Liver (tissue), 9 donors: ENCODE results near the gene P4HA2. TPM values are rescaled to one million over a fixed set of nuclear protein-coding genes. Genes with fewer than 3 reads are reported as not detected.
A peak's percentile ranks its signal among the peaks of the same experiment; 100 is the strongest.

Experiments used
- DNase-seq: peaks from one replicate; pipeline ENCODE4 v3.0.0-alpha.2; 2017; ENCODE audit warnings: low spot score
- H3K27ac ChIP-seq, 2 donors: one replicate each; pipeline ENCODE4 v1.7.0; 2013; ENCODE audit warnings: inconsistent platforms in 2 of 2, low read length in 2 of 2, control low read depth in 1 of 2, low read depth in 1 of 2, mild to moderate bottlenecking in 1 of 2
- H3K27me3 ChIP-seq, 4 donors: one replicate each; pipeline versions ENCODE4 v1.6.1 to v1.7.0; 2013; ENCODE audit warnings: low read length in 3 of 4, inconsistent platforms in 1 of 4, mild to moderate bottlenecking in 1 of 4, moderate library complexity in 1 of 4; ENCODE audit not compliant: control insufficient read depth in 4 of 4, insufficient read depth in 4 of 4
- H3K36me3 ChIP-seq, 4 donors: one replicate each; pipeline versions ENCODE4 v1.6.1 to v1.7.0; 2013; ENCODE audit warnings: low read length in 3 of 4, mild to moderate bottlenecking in 3 of 4, low read depth in 1 of 4, moderate library complexity in 1 of 4; ENCODE audit not compliant: control insufficient read depth in 4 of 4, insufficient read depth in 3 of 4
- H3K4me1 ChIP-seq, 4 donors: one replicate each; pipeline versions ENCODE4 v1.6.1 to v1.7.0; 2013; ENCODE audit warnings: low read length in 3 of 4, mild to moderate bottlenecking in 3 of 4, moderate library complexity in 1 of 4; ENCODE audit not compliant: control insufficient read depth in 4 of 4, insufficient read depth in 4 of 4
- H3K4me3 ChIP-seq, 3 donors: one replicate each; pipeline versions ENCODE4 v1.6.1 to v1.7.0; 2013; ENCODE audit warnings: low read length in 3 of 3, control low read depth in 1 of 3, low read depth in 1 of 3, mild to moderate bottlenecking in 1 of 3
- H3K9ac ChIP-seq, 2 donors: one replicate each; pipeline ENCODE4 v1.7.0; 2013; ENCODE audit warnings: low read length in 2 of 2, mild to moderate bottlenecking in 2 of 2, moderate library complexity in 2 of 2, control low read depth in 1 of 2, low read depth in 1 of 2
- H3K9me3 ChIP-seq, 4 donors: one replicate each; pipeline versions ENCODE4 v1.6.1 to v1.7.0; 2013; ENCODE audit warnings: low read length in 3 of 4; ENCODE audit not compliant: control insufficient read depth in 4 of 4
- ATF3 ChIP-seq: IDR thresholded peaks from 2 replicates; pipeline ENCODE4 v1.6.1; 2016; ENCODE audit warnings: antibody characterized with exemption
- EGR1 ChIP-seq, 2 donors: IDR thresholded peaks; 2 replicates each; pipeline ENCODE4 v1.6.1; 2016 to 2018; ENCODE audit warnings: antibody characterized with exemption in 2 of 2, low read depth in 2 of 2
- FOXA1 ChIP-seq: IDR thresholded peaks from 2 replicates; pipeline ENCODE4 v1.6.1; 2016; ENCODE audit warnings: antibody characterized with exemption
- FOXA2 ChIP-seq: IDR thresholded peaks from 2 replicates; pipeline ENCODE4 v1.6.1; 2016; ENCODE audit warnings: antibody characterized with exemption
- HNF4A ChIP-seq, 2 donors: conservative IDR thresholded peaks; 2 replicates each; pipeline ENCODE4 v1.6.1; 2016; ENCODE audit warnings: antibody characterized with exemption in 2 of 2, mild to moderate bottlenecking in 2 of 2
- RAD21 ChIP-seq, 2 donors: IDR thresholded peaks; 2 replicates each; pipeline ENCODE4 v1.6.1; 2016; ENCODE audit warnings: antibody characterized with exemption in 2 of 2, mild to moderate bottlenecking in 2 of 2
- REST ChIP-seq: IDR thresholded peaks from 2 replicates; pipeline ENCODE4 v1.6.1; 2016; ENCODE audit warnings: antibody characterized with exemption, mild to moderate bottlenecking
- SP1 ChIP-seq: IDR thresholded peaks from 2 replicates; pipeline ENCODE4 v1.6.1; 2018; ENCODE audit warnings: antibody characterized with exemption, mild to moderate bottlenecking
- YY1 ChIP-seq: IDR thresholded peaks from 2 replicates; pipeline ENCODE4 v1.6.1; 2016; ENCODE audit warnings: antibody characterized with exemption, mild to moderate bottlenecking
- ZBTB33 ChIP-seq: IDR thresholded peaks from 2 replicates; pipeline ENCODE4 v1.6.1; 2016; ENCODE audit warnings: antibody characterized with exemption
- WGBS: extraction: QIAGEN DNeasy Blood & Tissue Kit; methylation state at CpG from one replicate; pipeline ENCODE4 v1.1.7; 2013; 5-methylcytosine and 5-hydroxymethylcytosine counted together
- polyA plus RNA-seq, 2 donors: library from polyadenylated mRNA; stranded (reverse) in 1 of 2; unstranded in 1 of 2; fragments of 200-250 nt in 1 of 2; fragments of >200 nt in 1 of 2; fragmentation: Nextera tagmentation in 1 of 2; extraction: Ambion mirVana in 1 of 2; gene quantifications; one replicate each; pipeline versions ENCODE4 v1.2.1 to v1.2.3, GENCODE V29; 2013 to 2015
- total RNA-seq, 2 donors: library from RNA; depleted of rRNA; stranded (reverse); fragments of >200 nt; gene quantifications; one replicate each; pipeline ENCODE4 v1.2.3, GENCODE V29; 2014
- donor health status: healthy.
- donor health status: healthy.
- donor health status: healthy.
- donor health status: healthy.
- donor health status: healthy.

The P4HA2 gene
- total and polyA plus RNA-seq, 4 donors, result 4.6 to 7.9 (median 6.1) TPM

GRCh38 chr5:132263548-132264261 lies 36.1 kb upstream of the P4HA2 start:
- Histone ChIP-seq H3K4me3 (no peak overlapping the region), H3K4me1 (no peaks in the 10 kb centered on the region), H3K27ac (no peak overlapping the region), H3K36me3 (no peaks in the 10 kb centered on the region), H3K27me3 (no peaks in the 10 kb centered on the region), H3K9ac (no peak overlapping the region), H3K9me3 (no peaks in the 10 kb centered on the region)
- WGBS, result 79% methylated on average over 7 of the region's 7 CpGs
- no peak for TF ChIP-seq SP1
- no peak for TF ChIP-seq YY1
- no peak for TF ChIP-seq ATF3
- TF ChIP-seq HNF4A (conservative IDR thresholded peaks at IDR 0.05), result no peak
- no peak for TF ChIP-seq FOXA2
- TF ChIP-seq RAD21 (IDR thresholded peaks at IDR 0.05), result no peak
- TF ChIP-seq ZBTB33, result no peak
- TF ChIP-seq REST, result no peak
- TF ChIP-seq FOXA1, result no peak
- no peak for TF ChIP-seq EGR1 (IDR thresholded peaks at IDR 0.05; ENCODE audit: low read depth in 2 of 2)
- peak; percentile 22 for DNase-seq

GRCh38 chr5:132262882-132263547 lies 35.4 kb upstream of the P4HA2 start:
- Histone ChIP-seq H3K9me3 (no peaks in the 10 kb centered on the region), H3K36me3 (no peaks in the 10 kb centered on the region), H3K9ac (no peak overlapping the region), H3K4me1 (no peaks in the 10 kb centered on the region), H3K27ac (no peak overlapping the region), H3K4me3 (no peak overlapping the region), H3K27me3 (no peaks in the 10 kb centered on the region)
- no peak for DNase-seq
- TF ChIP-seq ZBTB33 (no peak), EGR1 (IDR thresholded peaks at IDR 0.05; ENCODE audit: low read depth in 2 of 2) (no peak), RAD21 (IDR thresholded peaks at IDR 0.05) (no peak), YY1 (no peak)
- WGBS, result 99% methylated on average over 2 of the region's 2 CpGs
